Suppressor macrophage (primary cell): ENCODE results near the gene KCNK6.

Experiments used
- DNase-seq, 4 experiments: peaks; one replicate each; pipeline ENCODE4 v3.0.0-alpha.2; 2020 to 2022
- total RNA-seq, 17 experiments: gene quantifications; one replicate each; lab custom pipeline; 2026; ENCODE audit warnings: mixed read lengths in 6 of 17, inconsistent platforms in 3 of 17; lab: John Stamatoyannopoulos, UW

Gene KCNK6
- 3.3 to 35.9 (median 19.3) reads per million in 17 experiments for total RNA-seq

- DNase-seq: peak; percentile 51 to 79 (median 66)
Measured at GRCh38 chr19:38319421-38320258, at the start of gene KCNK6. TSS of gene KCNK6 (plus strand) at chr19:38319845. CDS start at chr19:38319951, 106 bp downstream.

- DNase-seq: no peak
Measured at GRCh38 chr19:38270587-38271167, 49.0 kb upstream of the KCNK6 start.

GRCh38 chr19:38273499-38273898, 46.1 kb upstream of the KCNK6 start:
- DNase-seq: no peak

- DNase-seq: peak in 3 of 4 experiments; percentile 16 to 33 (median 31)
Measured at GRCh38 chr19:38274739-38275138, 44.9 kb upstream of the KCNK6 start.

GRCh38 chr19:38276942-38277517, 42.6 kb upstream of the KCNK6 start:
- no peak for DNase-seq

GRCh38 chr19:38277549-38277948, 42.1 kb upstream of the KCNK6 start:
- no peak for DNase-seq

- DNase-seq: no peak
Measured at GRCh38 chr19:38277969-38278680, 41.5 kb upstream of the KCNK6 start.

- DNase-seq: no peak
Measured at GRCh38 chr19:38278751-38279150, 40.9 kb upstream of the KCNK6 start.

- no peak for DNase-seq
Measured at GRCh38 chr19:38280030-38280921, 39.4 kb upstream of the KCNK6 start.

GRCh38 chr19:38281811-38282566, 37.7 kb upstream of the KCNK6 start:
- no peak for DNase-seq

- DNase-seq: peak; percentile 46 to 75 (median 60)
Measured at GRCh38 chr19:38283271-38283670, 36.4 kb upstream of the KCNK6 start.

- DNase-seq: peak; percentile 79 to 90 (median 88)
Measured at GRCh38 chr19:38284422-38284821, 35.2 kb upstream of the KCNK6 start.

GRCh38 chr19:38285567-38285966, 34.1 kb upstream of the KCNK6 start:
- DNase-seq: no peak

GRCh38 chr19:38287604-38288003, 32.0 kb upstream of the KCNK6 start:
- DNase-seq: peak; percentile 83 to 94 (median 89)

GRCh38 chr19:38288123-38288855, 31.4 kb upstream of the KCNK6 start:
- peak in 1 of 4 experiments; percentile 18 for DNase-seq

GRCh38 chr19:38289955-38290354, 29.7 kb upstream of the KCNK6 start:
- DNase-seq: no peak

- peak in 3 of 4 experiments; percentile 25 to 51 (median 38) for DNase-seq
Measured at GRCh38 chr19:38290631-38291147, 29.0 kb upstream of the KCNK6 start.

- DNase-seq: no peak
Measured at GRCh38 chr19:38291855-38292254, 27.8 kb upstream of the KCNK6 start.

- no peak for DNase-seq
Measured at GRCh38 chr19:38293281-38293680, 26.4 kb upstream of the KCNK6 start.

GRCh38 chr19:38294090-38294489, 25.6 kb upstream of the KCNK6 start:
- DNase-seq: no peak
